GM12878 (cell line): ENCODE measurements around the gene CGB2. TPM values are rescaled to one million over a fixed set of nuclear protein-coding genes. Genes with fewer than 3 reads are reported as not detected.

Experiments
- ATAC-seq: fragments of 200-7000 bp; cut with Tn5 transposase; 3 replicates; pipeline ENCODE4 v1.9.1; 2020; ENCODE audit warnings: mild to moderate bottlenecking, moderate library complexity
- BruUV-seq: library from RNA; stranded (reverse); fragments of 400-500 nt; replicated peaks from 2 replicates; lab custom pipeline; 2021; lab: Mats Ljungman, UMichigan
- CTCF ChIA-PET: fragments of 300-600 bp; sonication (Branson Sonifier 250); formaldehyde crosslinking; extraction: SDS; loops from one replicate; lab custom pipeline; 2021; ENCODE audit warnings: inconsistent platforms; lab: Yijun Ruan, JAX
- POLR2A ChIA-PET: fragments of 350-600 bp; formaldehyde crosslinking; extraction: SDS; loops from one replicate; lab custom pipeline; 2021; ENCODE audit warnings: inconsistent platforms; lab: Charles Lee
- RAD21 ChIA-PET: fragments of 300-600 bp; sonication (Branson Sonifier 250); formaldehyde crosslinking; loops from one replicate; lab custom pipeline; 2023; ENCODE audit warnings: antibody characterized with exemption; ENCODE audit not compliant: unreplicated experiment; lab: Charles Lee
- SMC1A ChIA-PET: fragments of 300-600 bp; sonication (Branson Sonifier 250); formaldehyde crosslinking; loops from one replicate; lab custom pipeline; 2023; ENCODE audit not compliant: unreplicated experiment, uncharacterized antibody; lab: Charles Lee
- DNase-seq: peaks from one replicate; pipeline ENCODE4 v3.0.0-alpha.2; 2011; ENCODE audit warnings: low read depth, low spot score
- FAIRE-seq: peaks from 3 replicates; lab custom pipeline; 2011; peaks lifted over from hg19 to GRCh38; lab: Jason Lieb, UNC
- H2AFZ ChIP-seq: 2 replicates; pipeline ENCODE4 v1.6.0; 2011; ENCODE audit warnings: low read depth, low read length, control low read depth; ENCODE audit not compliant: control insufficient read depth
- H3K27ac ChIP-seq: 2 replicates; pipeline ENCODE4 v1.5.1; 2011; ENCODE audit warnings: control low read depth; ENCODE audit not compliant: control insufficient read depth, insufficient read depth
- H3K27me3 ChIP-seq, 2 experiments: replicated peaks in 1 of 2; 2 replicates each; pipeline versions ENCODE4 v1.6.0 to v1.6.1; 2011; ENCODE audit warnings: low read length in 1 of 2; ENCODE audit not compliant: control insufficient read depth in 2 of 2, insufficient read depth in 2 of 2
- H3K36me3 ChIP-seq, 2 experiments: 2 replicates each; pipeline ENCODE4 v1.5.1; 2011; ENCODE audit warnings: low read length in 1 of 2; ENCODE audit not compliant: control insufficient read depth in 2 of 2, insufficient read depth in 2 of 2
- H3K4me1 ChIP-seq: 2 replicates; pipeline ENCODE4 v1.6.1; 2011; ENCODE audit warnings: mild to moderate bottlenecking, low read length, moderate library complexity, mixed read lengths; ENCODE audit not compliant: control insufficient read depth, insufficient read depth
- H3K4me2 ChIP-seq: 2 replicates; pipeline ENCODE4 v1.6.0; 2011; ENCODE audit warnings: control low read depth; ENCODE audit not compliant: control insufficient read depth, insufficient read depth
- H3K4me3 ChIP-seq: fragments of 200-600 bp; sonication (generic); 2 replicates; pipeline ENCODE4 v1.5.1; 2016
- H3K79me2 ChIP-seq: 2 replicates; pipeline ENCODE4 v1.6.0; 2011; ENCODE audit warnings: low read length; ENCODE audit not compliant: control insufficient read depth, insufficient read depth
- H3K9ac ChIP-seq: 2 replicates; pipeline ENCODE4 v1.8.0; 2011; ENCODE audit warnings: low read length, control low read depth, mixed read lengths; ENCODE audit not compliant: control insufficient read depth, insufficient read depth
- H3K9me3 ChIP-seq: replicated peaks from 3 replicates; pipeline ENCODE4 v1.5.1; 2011; ENCODE audit warnings: mild to moderate bottlenecking, low read length; ENCODE audit not compliant: control insufficient read depth, insufficient read depth
- H4K20me1 ChIP-seq: 2 replicates; pipeline ENCODE4 v1.6.0; 2011; ENCODE audit not compliant: control insufficient read depth, insufficient read depth
- BHLHE40 ChIP-seq, 2 experiments: fragments of 450-650 bp in 1 of 2; IDR thresholded peaks; 2 replicates each; pipeline ENCODE4 v1.6.1; 2011 to 2017; ENCODE audit warnings: low read depth in 2 of 2, borderline replicate concordance in 1 of 2, improper control_type of control experiment in 1 of 2, low read length in 1 of 2, mild to moderate bottlenecking in 1 of 2
- FOXM1 ChIP-seq: IDR thresholded peaks from 2 replicates; pipeline ENCODE4 v1.6.1; 2012; ENCODE audit warnings: low read depth, mild to moderate bottlenecking, inconsistent platforms, low read length, moderate library complexity
- HDGF ChIP-seq: fragments of 450-650 bp; IDR thresholded peaks from 2 replicates; pipeline ENCODE4 v1.6.1; 2016; ENCODE audit warnings: antibody characterized with exemption
- MYB ChIP-seq: fragments of 150-350 bp; IDR thresholded peaks from 2 replicates; pipeline ENCODE4 v1.6.1; 2014; ENCODE audit warnings: mild to moderate bottlenecking, low read depth, low read length, borderline replicate concordance
- NKRF ChIP-seq: fragments of 450-650 bp; conservative IDR thresholded peaks from 2 replicates; pipeline ENCODE4 v1.6.1; 2017; ENCODE audit warnings: mild to moderate bottlenecking, moderate library complexity
- PKNOX1 ChIP-seq: fragments of 450-650 bp; IDR thresholded peaks from 2 replicates; pipeline ENCODE4 v1.6.1; 2016; ENCODE audit warnings: mild to moderate bottlenecking
- RUNX3 ChIP-seq: IDR thresholded peaks from 2 replicates; pipeline ENCODE4 v1.6.1; 2012; ENCODE audit warnings: low read length, inconsistent platforms
- TARDBP ChIP-seq: IDR thresholded peaks from 2 replicates; pipeline ENCODE4 v1.6.1; 2016; ENCODE audit warnings: borderline replicate concordance
- TCF3 ChIP-seq: IDR thresholded peaks from 2 replicates; pipeline ENCODE4 v1.6.1; 2012; ENCODE audit warnings: low read depth, mild to moderate bottlenecking, low read length, borderline replicate concordance; ENCODE audit not compliant: insufficient read depth
- ZNF207 ChIP-seq: fragments of 450-650 bp; IDR thresholded peaks from 2 replicates; pipeline ENCODE4 v1.6.1; 2014; ENCODE audit warnings: antibody characterized with exemption, mild to moderate bottlenecking, borderline replicate concordance
- WGBS: methylation state at CpG from one replicate; pipeline ENCODE4 v1.1.6; 2016; ENCODE audit warnings: low lambda C conversion rate; ENCODE audit not compliant: insufficient replicate concordance, insufficient coverage; ENCODE audit errors: missing lambda C conversion rate; 5-methylcytosine and 5-hydroxymethylcytosine counted together
- in situ Hi-C: fragments of 300-500 bp; cut with MboI; formaldehyde crosslinking; loops from 9 replicates; pipeline ENCODE4 v1.14.3; 2018; ENCODE audit warnings: mixed read lengths
- intact Hi-C: fragments of 100-400 bp; cut with micrococcal nuclease; formaldehyde crosslinking; loops from one replicate; pipeline ENCODE4 v1.14.2; 2022; ENCODE audit not compliant: unreplicated experiment
- polyA plus RNA-seq, 11 experiments: library from polyadenylated mRNA; depleted of rRNA in 4 of 11; unstranded in 6 of 11; stranded (reverse) in 5 of 11; fragments of >200 nt; fragmentation: Nextera tagmentation in 4 of 11; fragmentation: Illumina TruSeq in 1 of 11; extraction: Ambion mirVana in 4 of 11; extraction: Trizol in 1 of 11; gene quantifications; 1 replicate in 1 of 11; 2 replicates in 10 of 11; pipeline versions ENCODE4 v1.2.1 to v1.2.3, GENCODE V29; 2011 to 2016; ENCODE audit warnings: inconsistent platforms in 2 of 11, missing spikeins in 2 of 11, low read depth in 1 of 11
- total RNA-seq, 4 experiments: library from RNA; depleted of rRNA in 3 of 4; stranded (reverse); fragments of >200 nt in 3 of 4; fragmentation: Illumina TruSeq in 1 of 4; extraction: Trizol in 1 of 4; gene quantifications; 2 replicates each; pipeline versions ENCODE4 v1.2.1 to v1.2.3, GENCODE V29; 2013 to 2021

Gene CGB2
- total and polyA plus RNA-seq, 10 of the 15 experiments (the other 5 are each of a cell fraction or from before 2014, with no cell fraction given): 0.20 to 0.37 TPM; not detected in 8

GRCh38 chr19:49019242-49019932 lies 12.3 kb upstream of the CGB2 start (continued):
- TF ChIP-seq MYB (no peak), TARDBP (no peak), NKRF (no peak), RUNX3 (peak; percentile 28; the same call in 1 of the 2 replicates), BHLHE40 (IDR thresholded peaks at IDR 0.05; ENCODE audit: borderline replicate concordance in 1 of 2, low read depth in 2 of 2, low read length in 1 of 2) (peak in 1 of 2 experiments; percentile 69; a peak in 2 of 4 replicates), ZNF207 (no peak), TCF3 (no peak), FOXM1 (no peak)

- BruUV-seq: no TSS peak
- intact Hi-C loops: no loop called here
Measured at GRCh38 chr19:49020342-49020741, 11.3 kb upstream of the CGB2 start.

More at GRCh38 chr19:49020342-49020741, 11.3 kb upstream of the CGB2 start:
- ATAC-seq: no peak
- Histone ChIP-seq H3K4me2 (no peak overlapping the region), H3K79me2 (no peaks in the 10 kb centered on the region), H3K27ac (no peak overlapping the region), H3K9ac (no peak overlapping the region), H3K4me1 (peaks cover 15% of the 10 kb centered on the region), H3K36me3 (peaks cover 0 to 2% of the 10 kb centered on the region in 2 experiments; a peak in 2 of 4 replicates), H3K27me3 (no peaks in the 10 kb centered on the region), H4K20me1 (no peaks in the 10 kb centered on the region), H2AFZ (no peak overlapping the region), H3K4me3 (no peak overlapping the region)
- WGBS: 78% methylated on average over 11 of the region's 11 CpGs
- DNase-seq: no peak
- ChIA-PET RAD21 (no interaction called here), SMC1A (no interaction called here), CTCF (interaction anchor here (1.8 to 3.1 kb wide), 2 partner anchors 22 to 78 kb away, joined by 5 to 14 read pairs; no protein-coding TSS in a partner anchor), POLR2A (interaction anchor here (0.5 kb wide), 2 partner anchors 140 to 891 kb away, joined by 4 to 5 read pairs; no protein-coding TSS in a partner anchor)
- no peak for FAIRE-seq
- TF ChIP-seq HDGF (no peak), PKNOX1 (peak; percentile 18; the same call in 1 of the 2 replicates)
- TF ChIP-seq, all 136 proteins: peak for 1
- in situ Hi-C loops: no loop called here
- no peaks in the 10 kb centered on the region for H3K9me3 ChIP-seq
